Measurements from ENCODE around the gene HBP1.
"Not testable (repeated sequence)": the region's sequence is repeated elsewhere in the genome, so short reads cannot be mapped to it uniquely, and the experiment has no call there.

Gene HBP1

GRCh38 chr7:107224374-107225223, 55.8 kb downstream of the HBP1 start:
- DNase-seq (ENCODE audit: low spot score), result no peak

GRCh38 chr7:107228291-107228690, 59.5 kb downstream of the HBP1 start:
- no peak for DNase-seq (ENCODE audit: low spot score)

GRCh38 chr7:107230334-107230733, 61.5 kb downstream of the HBP1 start:
- DNase-seq (ENCODE audit: low spot score), result no peak

- DNase-seq (ENCODE audit: low spot score), result no peak
These were observed 63.8 kb downstream of the HBP1 start for GRCh38 chr7:107232568-107233090.

GRCh38 chr7:107233174-107233573, 64.4 kb downstream of the HBP1 start:
- DNase-seq (ENCODE audit: low spot score), result no peak

GRCh38 chr7:107233981-107234380, 65.2 kb downstream of the HBP1 start:
- DNase-seq (ENCODE audit: low spot score), result no peak

- no peak for DNase-seq (ENCODE audit: low spot score)
These were observed 65.6 kb downstream of the HBP1 start for GRCh38 chr7:107234436-107234835.

GRCh38 chr7:107236862-107237261, 68.1 kb downstream of the HBP1 start:
- DNase-seq (ENCODE audit: low spot score), result no peak

GRCh38 chr7:107237451-107237850, 68.6 kb downstream of the HBP1 start:
- no peak for DNase-seq (ENCODE audit: low spot score)

- DNase-seq (ENCODE audit: low spot score), result no peak
These were observed 73.5 kb downstream of the HBP1 start for GRCh38 chr7:107242267-107242666.

- DNase-seq (ENCODE audit: low spot score), result no peak
These were observed 75.8 kb downstream of the HBP1 start for GRCh38 chr7:107244613-107245012.

- not testable (repeated sequence) for DNase-seq (ENCODE audit: low spot score)
These were observed 78.0 kb downstream of the HBP1 start for GRCh38 chr7:107246836-107247235.

GRCh38 chr7:107248551-107249316, 79.9 kb downstream of the HBP1 start:
- no peak for DNase-seq (ENCODE audit: low spot score)

GRCh38 chr7:107251963-107252362, 83.2 kb downstream of the HBP1 start:
- DNase-seq (ENCODE audit: low spot score), result no peak

Measured in iPS-NIHi11 (cell line).